ENCODE results near the gene SGMS1.
A peak's percentile ranks its signal among the peaks of the same experiment; 100 is the strongest.
"Not testable (repeated sequence)": the region's sequence is repeated elsewhere in the genome, so short reads cannot be mapped to it uniquely, and the experiment has no call there.

The SGMS1 gene

DNA sequence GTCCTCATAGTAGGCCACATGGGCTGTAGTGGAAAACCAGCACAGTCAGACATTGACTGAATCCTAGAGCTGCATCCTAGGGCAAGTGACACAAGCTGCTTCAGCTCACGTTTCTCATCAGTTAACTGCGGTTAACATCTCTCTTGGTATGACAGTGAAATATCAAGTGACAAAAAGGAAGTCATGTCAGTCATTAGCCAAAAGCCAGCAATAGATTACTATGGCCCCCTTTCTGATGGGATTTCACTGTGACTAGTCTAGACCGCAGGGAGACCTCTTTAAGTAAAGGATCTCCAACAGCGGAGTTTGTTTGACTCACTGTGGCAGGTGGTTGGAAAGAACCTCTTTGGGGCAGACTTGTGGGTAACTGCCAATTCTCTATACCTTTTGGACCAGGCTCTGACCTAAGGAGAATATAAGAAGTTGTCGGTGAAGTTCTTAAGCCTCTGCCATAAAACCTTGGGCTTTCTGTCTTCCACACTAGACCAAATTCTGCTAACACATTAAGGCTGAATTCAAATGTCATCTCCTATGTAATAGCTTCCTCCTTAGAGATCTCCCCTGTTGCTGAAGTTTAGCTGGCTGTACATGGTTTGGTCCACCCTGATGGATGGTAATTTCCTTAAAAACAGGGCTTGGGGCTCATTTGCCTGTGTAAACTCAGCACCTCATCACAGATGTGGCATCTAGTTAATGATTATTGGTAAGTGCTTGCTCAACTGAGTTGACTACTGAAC lies 115.3 kb downstream of the SGMS1 start:
- TF ChIP-seq, protein P1, sequence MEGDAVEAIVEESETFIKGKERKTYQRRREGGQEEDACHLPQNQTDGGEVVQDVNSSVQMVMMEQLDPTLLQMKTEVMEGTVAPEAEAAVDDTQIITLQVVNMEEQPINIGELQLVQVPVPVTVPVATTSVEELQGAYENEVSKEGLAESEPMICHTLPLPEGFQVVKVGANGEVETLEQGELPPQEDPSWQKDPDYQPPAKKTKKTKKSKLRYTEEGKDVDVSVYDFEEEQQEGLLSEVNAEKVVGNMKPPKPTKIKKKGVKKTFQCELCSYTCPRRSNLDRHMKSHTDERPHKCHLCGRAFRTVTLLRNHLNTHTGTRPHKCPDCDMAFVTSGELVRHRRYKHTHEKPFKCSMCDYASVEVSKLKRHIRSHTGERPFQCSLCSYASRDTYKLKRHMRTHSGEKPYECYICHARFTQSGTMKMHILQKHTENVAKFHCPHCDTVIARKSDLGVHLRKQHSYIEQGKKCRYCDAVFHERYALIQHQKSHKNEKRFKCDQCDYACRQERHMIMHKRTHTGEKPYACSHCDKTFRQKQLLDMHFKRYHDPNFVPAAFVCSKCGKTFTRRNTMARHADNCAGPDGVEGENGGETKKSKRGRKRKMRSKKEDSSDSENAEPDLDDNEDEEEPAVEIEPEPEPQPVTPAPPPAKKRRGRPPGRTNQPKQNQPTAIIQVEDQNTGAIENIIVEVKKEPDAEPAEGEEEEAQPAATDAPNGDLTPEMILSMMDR (IDR thresholded peaks at IDR 0.05; ENCODE audit: low read depth, low read length) = no peak
- no peak overlapping the region for H3K4me3 ChIP-seq (replicated peaks in 1 of 2; ENCODE audit: low read depth in 2 of 2, low read length in 2 of 2)
- no peak for DNase-seq (ENCODE audit: low read depth in 2 of 2)

DNA sequence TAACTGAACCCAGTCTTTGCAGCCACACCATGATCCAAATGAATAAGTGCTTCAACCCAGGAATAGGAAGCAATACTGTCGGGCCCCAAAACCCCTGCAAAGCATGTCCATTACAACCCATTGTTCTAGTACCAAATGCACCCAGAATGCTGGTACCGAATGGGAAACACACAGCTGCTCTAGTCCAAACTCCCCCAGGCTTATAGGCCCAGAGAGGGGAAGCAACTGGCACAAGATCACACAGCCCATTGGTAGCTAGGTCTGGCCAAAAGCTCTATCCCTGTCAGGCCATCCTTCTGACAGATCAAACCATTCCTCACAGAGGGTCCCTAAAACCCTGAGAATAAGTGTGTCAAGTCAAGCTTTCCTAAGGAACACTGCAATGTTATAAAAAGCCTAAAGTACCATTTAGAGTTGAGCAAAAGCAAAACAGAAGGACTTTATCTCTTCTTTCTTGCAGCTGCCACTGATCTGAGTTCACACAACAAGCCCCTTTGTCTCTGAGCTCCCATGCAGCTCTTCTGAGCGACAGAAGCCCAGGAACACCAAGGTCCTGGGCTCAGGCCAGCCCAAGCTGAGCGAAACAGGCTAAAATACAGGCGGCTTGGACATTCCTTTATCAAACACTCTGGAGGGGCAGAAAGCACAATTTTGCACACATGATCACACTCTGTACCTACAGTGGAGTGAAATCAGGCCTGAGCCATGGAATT lies 116.7 kb downstream of the SGMS1 start:
- TF ChIP-seq, protein P1 (IDR thresholded peaks at IDR 0.05; ENCODE audit: low read depth, low read length) = no peak
- no peak overlapping the region for H3K4me3 ChIP-seq (replicated peaks in 1 of 2; ENCODE audit: low read depth in 2 of 2, low read length in 2 of 2)
- peak in 1 of 2 donors; percentile 28 for DNase-seq (ENCODE audit: low read depth in 2 of 2)

DNA sequence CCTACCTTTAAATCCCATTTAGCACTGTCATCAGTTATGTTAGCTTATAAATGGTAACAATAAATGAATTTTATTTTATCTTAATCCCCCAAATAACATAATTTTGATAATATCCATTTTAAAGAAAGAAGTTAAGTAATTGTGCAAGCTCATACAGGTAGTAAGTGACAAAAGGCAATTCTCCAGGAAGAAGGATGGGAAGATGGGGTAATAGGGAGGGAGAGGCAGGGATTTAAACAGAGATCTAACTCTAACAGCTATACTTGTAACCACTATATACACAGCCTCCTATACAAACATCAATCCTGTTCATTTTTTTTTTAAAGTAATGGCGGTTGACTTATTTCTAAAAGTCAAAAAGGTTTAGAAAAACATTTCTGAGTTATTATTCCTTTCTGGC lies 119.4 kb downstream of the SGMS1 start:
- no peak for DNase-seq (ENCODE audit: low read depth in 2 of 2)

DNA sequence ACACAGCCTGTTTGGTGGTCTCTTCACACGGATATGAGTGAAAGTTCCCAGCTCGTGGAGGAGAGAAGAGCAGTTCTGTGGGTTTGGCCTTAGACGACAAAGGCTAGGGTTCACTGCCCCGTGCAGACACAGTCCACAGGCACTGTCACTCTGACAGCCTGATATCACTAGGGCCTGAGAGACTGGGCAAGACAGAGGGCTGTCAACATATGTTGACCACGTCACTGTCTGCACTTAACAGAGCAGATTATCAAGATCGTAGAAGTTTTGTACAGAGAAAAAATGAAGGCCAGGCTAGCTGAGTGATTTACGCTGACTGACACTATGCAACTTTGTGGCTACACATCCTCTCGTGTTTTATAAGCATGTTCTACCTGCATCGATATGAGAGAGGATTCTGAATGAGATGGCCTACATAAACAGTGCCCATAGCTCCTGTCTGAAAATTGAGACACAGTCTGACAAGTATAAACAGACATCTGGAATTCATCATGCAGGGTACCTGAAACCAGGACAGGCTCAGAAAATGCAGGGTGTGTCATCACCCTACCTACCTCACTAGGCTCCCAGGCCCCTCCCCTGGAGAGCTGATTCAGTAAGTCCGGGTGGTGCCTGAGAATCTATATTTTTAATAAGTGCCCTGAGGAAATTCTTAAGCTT lies 120.0 kb downstream of the SGMS1 start:
- no peak overlapping the region for H3K4me3 ChIP-seq (replicated peaks in 1 of 2; ENCODE audit: low read depth in 2 of 2, low read length in 2 of 2)
- no peak for DNase-seq (ENCODE audit: low read depth in 2 of 2)
- TF ChIP-seq, protein P1 (IDR thresholded peaks at IDR 0.05; ENCODE audit: low read depth, low read length) = no peak

More for the DNA sequence above, 119.4 kb downstream of the SGMS1 start:
- no peak overlapping the region for H3K4me3 ChIP-seq (replicated peaks in 1 of 2; ENCODE audit: low read depth in 2 of 2, low read length in 2 of 2)
- TF ChIP-seq, protein P1 (IDR thresholded peaks at IDR 0.05; ENCODE audit: low read depth, low read length) = no peak

DNA sequence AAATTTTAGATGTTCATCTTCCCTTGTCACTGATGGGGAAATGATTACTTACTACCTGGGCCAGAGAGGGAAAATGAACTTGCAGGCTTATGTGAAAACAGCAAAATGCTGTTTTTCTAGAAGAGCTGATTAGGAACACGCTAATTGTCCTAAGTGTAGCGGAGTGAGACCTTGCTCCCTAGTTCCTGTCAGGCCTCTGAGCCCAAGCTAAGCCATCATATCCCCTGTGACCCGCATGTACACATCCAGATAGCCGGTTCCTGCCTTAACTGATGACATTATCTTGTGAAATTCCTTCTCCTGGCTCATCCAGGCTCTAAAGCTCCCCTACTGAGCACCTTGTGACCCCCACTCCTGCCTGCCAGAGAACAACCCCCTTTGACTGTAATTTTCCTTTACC lies 120.6 kb downstream of the SGMS1 start:
- H3K4me3 ChIP-seq (replicated peaks in 1 of 2; ENCODE audit: low read depth in 2 of 2, low read length in 2 of 2); DNase-seq (ENCODE audit: low read depth in 2 of 2): not testable (repeated sequence)

DNA sequence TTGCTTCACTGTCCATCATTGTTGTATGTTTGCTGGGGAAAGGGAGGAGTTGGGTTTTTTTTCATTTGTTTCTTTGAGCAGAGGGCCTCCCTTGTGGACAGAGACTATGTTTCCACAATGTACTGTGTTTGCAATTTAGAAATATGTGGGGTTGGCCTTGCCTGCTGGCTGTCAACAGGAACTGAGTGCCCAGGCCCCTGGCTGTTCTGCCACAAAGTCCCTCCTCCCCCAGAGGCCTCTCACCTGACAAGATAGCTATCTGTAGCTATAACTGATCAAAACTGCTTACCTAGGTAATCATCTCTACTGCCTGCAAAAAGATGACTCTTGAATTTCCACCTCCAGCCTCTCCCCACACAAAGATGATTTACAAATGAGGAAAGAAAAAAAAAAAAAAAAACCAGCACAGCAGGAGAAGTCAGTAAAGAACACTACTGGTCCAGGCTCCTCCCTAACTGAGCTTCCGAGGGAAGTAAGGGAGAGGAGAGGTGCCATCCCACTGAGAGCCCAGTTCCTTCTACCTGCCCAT lies 121.8 kb downstream of the SGMS1 start:
- peak in 1 of 2 donors; percentile 20 for DNase-seq (ENCODE audit: low read depth in 2 of 2)
- TF ChIP-seq, protein P1 (IDR thresholded peaks at IDR 0.05; ENCODE audit: low read depth, low read length) = no peak
- H3K4me3 ChIP-seq (replicated peaks in 1 of 2; ENCODE audit: low read depth in 2 of 2, low read length in 2 of 2) = no peak overlapping the region

DNA sequence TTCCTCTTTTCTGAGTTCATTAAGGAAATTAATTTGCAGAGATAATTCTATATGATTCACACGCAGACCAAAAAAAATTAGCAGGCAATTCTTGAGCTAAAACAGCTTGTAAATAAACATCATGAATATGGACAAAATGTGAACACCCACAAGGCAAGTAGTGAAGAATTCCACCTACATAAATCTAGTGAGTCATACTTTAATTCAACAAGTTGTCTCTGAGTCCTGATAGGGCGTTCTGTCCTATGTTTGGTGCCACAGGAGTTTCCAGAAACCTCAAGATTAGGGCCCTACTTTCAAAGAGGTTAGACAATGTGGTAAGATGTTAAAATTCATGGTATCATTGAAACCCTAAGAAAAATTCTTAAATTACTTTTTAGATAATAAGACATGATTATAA lies 122.3 kb downstream of the SGMS1 start:
- TF ChIP-seq, protein P1 (IDR thresholded peaks at IDR 0.05; ENCODE audit: low read depth, low read length) = no peak
- no peak overlapping the region for H3K4me3 ChIP-seq (replicated peaks in 1 of 2; ENCODE audit: low read depth in 2 of 2, low read length in 2 of 2)
- DNase-seq (ENCODE audit: low read depth in 2 of 2) = peak; percentile 32 to 44
